Stomach (tissue), 4 donors: ENCODE results near the gene C10orf105.

Source experiments
- EP300 ChIP-seq: sonication (generic); formaldehyde crosslinking; IDR thresholded peaks from one replicate; pipeline ENCODE4 v1.6.1; 2017; ENCODE audit warnings: antibody characterized with exemption
- POLR2AphosphoS5 ChIP-seq, 3 donors: sonication (generic); formaldehyde crosslinking; IDR thresholded peaks; one replicate each; pipeline ENCODE4 v1.6.1; 2016; ENCODE audit warnings: antibody characterized with exemption in 3 of 3
- TF ChIP-seq, protein P1 (sequence below), 7 experiments: fragments of 450-650 bp in 4 of 7; fragments of 200-600 bp in 3 of 7; sonication (generic) in 3 of 7; IDR thresholded peaks; one replicate each; pipeline ENCODE4 v1.5.1; 2016 to 2019; ENCODE audit warnings: antibody characterized with exemption in 7 of 7, control low read depth in 2 of 7, mild to moderate bottlenecking in 1 of 7

DNA sequence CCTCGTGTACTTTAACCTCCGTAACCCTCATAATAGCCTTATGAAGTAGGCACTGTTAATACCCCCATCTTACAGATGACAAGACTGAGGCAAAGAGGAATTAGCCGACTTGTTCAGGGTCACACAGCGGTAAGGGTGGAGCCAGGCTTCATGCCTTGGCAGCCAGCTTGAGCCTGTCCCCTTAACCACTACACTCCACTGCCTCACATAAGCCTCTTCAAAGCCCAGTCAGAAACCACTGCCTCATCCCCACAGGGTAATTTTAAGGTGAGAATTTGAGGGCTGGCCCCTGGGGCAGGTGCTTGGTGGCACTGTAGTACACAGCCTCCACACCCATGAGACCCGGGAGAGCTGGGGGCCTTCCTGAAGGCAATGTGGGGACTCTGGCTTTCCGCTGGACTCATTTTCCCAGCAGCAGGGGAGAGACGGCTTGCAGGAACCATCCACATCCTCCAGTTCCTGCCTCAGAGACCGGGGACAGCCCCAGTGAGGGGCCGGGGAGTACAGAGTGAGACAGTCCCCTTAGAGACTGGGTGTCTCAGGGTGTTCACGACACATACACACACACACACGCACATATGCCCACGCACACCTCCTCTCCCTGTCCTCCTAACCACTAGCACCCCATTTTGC is 7.6 kb upstream of the C10orf105 start:
- TF ChIP-seq, protein P1, sequence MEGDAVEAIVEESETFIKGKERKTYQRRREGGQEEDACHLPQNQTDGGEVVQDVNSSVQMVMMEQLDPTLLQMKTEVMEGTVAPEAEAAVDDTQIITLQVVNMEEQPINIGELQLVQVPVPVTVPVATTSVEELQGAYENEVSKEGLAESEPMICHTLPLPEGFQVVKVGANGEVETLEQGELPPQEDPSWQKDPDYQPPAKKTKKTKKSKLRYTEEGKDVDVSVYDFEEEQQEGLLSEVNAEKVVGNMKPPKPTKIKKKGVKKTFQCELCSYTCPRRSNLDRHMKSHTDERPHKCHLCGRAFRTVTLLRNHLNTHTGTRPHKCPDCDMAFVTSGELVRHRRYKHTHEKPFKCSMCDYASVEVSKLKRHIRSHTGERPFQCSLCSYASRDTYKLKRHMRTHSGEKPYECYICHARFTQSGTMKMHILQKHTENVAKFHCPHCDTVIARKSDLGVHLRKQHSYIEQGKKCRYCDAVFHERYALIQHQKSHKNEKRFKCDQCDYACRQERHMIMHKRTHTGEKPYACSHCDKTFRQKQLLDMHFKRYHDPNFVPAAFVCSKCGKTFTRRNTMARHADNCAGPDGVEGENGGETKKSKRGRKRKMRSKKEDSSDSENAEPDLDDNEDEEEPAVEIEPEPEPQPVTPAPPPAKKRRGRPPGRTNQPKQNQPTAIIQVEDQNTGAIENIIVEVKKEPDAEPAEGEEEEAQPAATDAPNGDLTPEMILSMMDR (IDR thresholded peaks at IDR 0.05): no peak
- no peak for TF ChIP-seq POLR2AphosphoS5 (IDR thresholded peaks at IDR 0.05)
- no peak for TF ChIP-seq EP300
